SHP77 treated with DMSO at 0.1 percent for 48 hours (cell line): Measurements from ENCODE around the gene EPS8.

Experiments used
- DNase-seq: peaks from one replicate; lab custom pipeline; 2025; lab: John Stamatoyannopoulos, UW

Gene EPS8

GRCh38 chr12:15602051-15602672 lies 187.0 kb downstream of the EPS8 start:
- DNase-seq, result no peak

GRCh38 chr12:15601210-15601800 lies 187.9 kb downstream of the EPS8 start:
- DNase-seq, result no peak

GRCh38 chr12:15600223-15600935 lies 188.8 kb downstream of the EPS8 start:
- no peak for DNase-seq

- no peak for DNase-seq
These were observed 189.7 kb downstream of the EPS8 start for GRCh38 chr12:15599266-15600037.

GRCh38 chr12:15597125-15597830 lies 191.9 kb downstream of the EPS8 start:
- DNase-seq, result no peak

- no peak for DNase-seq
These were observed 193.0 kb downstream of the EPS8 start for GRCh38 chr12:15596174-15596573.

GRCh38 chr12:15592934-15593333 lies 196.3 kb downstream of the EPS8 start:
- DNase-seq, result no peak

- DNase-seq, result no peak
These were observed 197.4 kb downstream of the EPS8 start for GRCh38 chr12:15591811-15592210.

GRCh38 chr12:15590180-15590826 lies 198.9 kb downstream of the EPS8 start:
- DNase-seq, result peak; percentile 6

GRCh38 chr12:15589328-15590032 lies 199.7 kb downstream of the EPS8 start:
- no peak for DNase-seq

GRCh38 chr12:15584366-15585041 lies 204.7 kb downstream of the EPS8 start:
- no peak for DNase-seq

GRCh38 chr12:15583804-15584203 lies 205.4 kb downstream of the EPS8 start:
- DNase-seq, result no peak

GRCh38 chr12:15581006-15581405 lies 208.2 kb downstream of the EPS8 start:
- no peak for DNase-seq

GRCh38 chr12:15580431-15580830 lies 208.8 kb downstream of the EPS8 start:
- DNase-seq, result no peak

GRCh38 chr12:15575671-15576541 lies 213.3 kb downstream of the EPS8 start:
- DNase-seq, result no peak

GRCh38 chr12:15574353-15574752 lies 214.8 kb downstream of the EPS8 start:
- DNase-seq, result no peak
